ENCODE measurements around the gene COQ9.

GRCh38 chr16:57477531-57478202 is 30.4 kb downstream of the COQ9 start:
- TF ChIP-seq POLR2A (IDR thresholded peaks at IDR 0.05) (no peak), CTCF (IDR thresholded peaks at IDR 0.05) (no peak)

All from heart left ventricle (tissue), 13 donors.